Ovary (tissue), 3 donors: ENCODE data around the gene ATP8B1.

Experiments used
- CTCF ChIP-seq, 3 donors: fragments of 450-650 bp in 2 of 3; fragments of 200-600 bp in 1 of 3; IDR thresholded peaks; one replicate each; pipeline versions ENCODE4 v1.5.1 to v1.8.0; 2016 to 2022; ENCODE audit warnings: antibody characterized with exemption in 3 of 3, mild to moderate bottlenecking in 1 of 3
- EP300 ChIP-seq: sonication (generic); formaldehyde crosslinking; IDR thresholded peaks from one replicate; pipeline ENCODE4 v1.6.1; 2017; ENCODE audit warnings: antibody characterized with exemption
- POLR2A ChIP-seq: fragments of 450-650 bp; IDR thresholded peaks from one replicate; pipeline ENCODE4 v1.6.1; 2017; ENCODE audit warnings: antibody characterized with exemption, mild to moderate bottlenecking, moderate library complexity
- donor health status: DM: no; HTN: no; CAD: no.

- TF ChIP-seq CTCF (IDR thresholded peaks at IDR 0.05) = no peak
- TF ChIP-seq POLR2A = no peak
- TF ChIP-seq EP300 = no peak
Measured at GRCh38 chr18:57755473-57756067, 47.5 kb downstream of the ATP8B1 start.
